ENCODE data around the gene RNF148.

DNA sequence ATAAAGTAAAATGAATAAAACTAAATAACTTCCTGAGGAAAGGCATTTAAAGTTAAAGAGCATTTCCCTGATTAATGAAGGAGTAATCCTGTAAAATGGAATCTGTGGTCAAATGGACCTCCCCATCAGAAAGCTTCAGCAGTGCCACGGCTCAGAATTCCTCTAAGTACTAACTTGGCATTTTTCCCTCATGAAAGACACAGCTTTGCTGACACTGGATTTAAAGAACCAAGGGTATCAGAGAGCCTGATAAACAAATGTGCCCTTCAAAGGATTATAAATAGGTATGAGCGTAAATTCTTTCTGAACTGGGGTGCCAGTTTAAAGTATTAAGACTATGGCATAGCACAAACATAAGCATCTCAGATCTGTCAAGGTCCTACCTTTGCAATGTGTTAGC is 24.2 kb upstream of the RNF148 start:
- TF ChIP-seq GATA2 (IDR thresholded peaks at IDR 0.05; ENCODE audit: low read depth, low read length), result no peak
- TF ChIP-seq GATA3 (IDR thresholded peaks at IDR 0.05; ENCODE audit: low read depth, low read length), result no peak

Data from SH-SY5Y (cell line).